CD4-positive, alpha-beta T cell treated with Interleukin-15 for 1 hour (primary cell): Measurements from ENCODE around the gene USP49.

Experiments
- DNase-seq: peaks from one replicate; pipeline ENCODE4 v3.0.0-alpha.2; 2020

The USP49 gene

GRCh38 chr6:41748542-41748941 lies 146.6 kb downstream of the USP49 start:
- no peak for DNase-seq

GRCh38 chr6:41748102-41748477 lies 147.1 kb downstream of the USP49 start:
- DNase-seq, result no peak

- DNase-seq, result no peak
These were observed 147.7 kb downstream of the USP49 start, which contains the start of gene PGC for GRCh38 chr6:41747256-41748101. TSS of gene PGC (minus strand) at chr6:41747397. CDS start at chr6:41747334, 63 bp downstream.

- DNase-seq, result no peak
These were observed 149.1 kb downstream of the USP49 start for GRCh38 chr6:41746107-41746506.

- DNase-seq, result no peak
These were observed 150.9 kb downstream of the USP49 start for GRCh38 chr6:41744236-41744787.

- no peak for DNase-seq
These were observed 151.6 kb downstream of the USP49 start for GRCh38 chr6:41743406-41744235.

GRCh38 chr6:41741625-41742490 lies 153.3 kb downstream of the USP49 start:
- DNase-seq, result no peak

- DNase-seq, result no peak
These were observed 154.6 kb downstream of the USP49 start for GRCh38 chr6:41740366-41741162.
